ENCODE data around the gene HAPSTR1. TPM values are rescaled to one million over a fixed set of nuclear protein-coding genes. Genes with fewer than 3 reads are reported as not detected.
A peak's percentile ranks its signal among the peaks of the same experiment; 100 is the strongest.

Gene HAPSTR1
- total RNA-seq, 2 donors from 2014 or later: 31.9 to 32.6 TPM

GRCh38 chr16:9058211-9058610 is 33.2 kb upstream of the HAPSTR1 start:
- ATAC-seq: no peak

GRCh38 chr16:9060225-9060624 is 31.2 kb upstream of the HAPSTR1 start:
- no peaks in the 10 kb centered on the region for H3K27me3 ChIP-seq
- ATAC-seq: no peak
- no peak for DNase-seq
- no peaks in the 10 kb centered on the region for H3K9me3 ChIP-seq
- intact Hi-C loops (cut with DNase I): no loop called here
- H3K4me3 ChIP-seq: no peak overlapping the region
- no peaks in the 10 kb centered on the region for H3K36me3 ChIP-seq (replicated peaks in 1 of 2; ENCODE audit: insufficient read depth in 1 of 2, low read depth in 2 of 2)
- H3K4me1 ChIP-seq: no peaks in the 10 kb centered on the region
- no peak for TF ChIP-seq CTCF (IDR thresholded peaks at IDR 0.05)
- TF ChIP-seq POLR2A (IDR thresholded peaks at IDR 0.05): no peak
- H3K27ac ChIP-seq: no peak overlapping the region

More at GRCh38 chr16:9058211-9058610, 33.2 kb upstream of the HAPSTR1 start:
- Histone ChIP-seq H3K9me3 (no peaks in the 10 kb centered on the region), H3K4me3 (no peak overlapping the region), H3K27me3 (no peaks in the 10 kb centered on the region), H3K36me3 (replicated peaks in 1 of 2; ENCODE audit: insufficient read depth in 1 of 2, low read depth in 2 of 2) (no peaks in the 10 kb centered on the region), H3K27ac (no peak overlapping the region), H3K4me1 (no peaks in the 10 kb centered on the region)
- no peak for TF ChIP-seq POLR2A (IDR thresholded peaks at IDR 0.05)
- TF ChIP-seq CTCF (IDR thresholded peaks at IDR 0.05): no peak
- peak; percentile 21 to 62 (median 44) for DNase-seq
- intact Hi-C loops (cut with DNase I): no loop called here
- WGBS, 2 donors: 58 to 65% methylated on average over 9 of the region's 9 CpGs

GRCh38 chr16:9061358-9061813 is 30.1 kb upstream of the HAPSTR1 start:
- H3K27ac ChIP-seq: no peak overlapping the region
- TF ChIP-seq POLR2A (IDR thresholded peaks at IDR 0.05) (no peak), CTCF (IDR thresholded peaks at IDR 0.05) (no peak)
- no peaks in the 10 kb centered on the region for H3K36me3 ChIP-seq (replicated peaks in 1 of 2; ENCODE audit: insufficient read depth in 1 of 2, low read depth in 2 of 2)
- ATAC-seq (no peak), DNase-seq (peak in 2 of 4 donors; percentile 31 to 41)
- intact Hi-C loops (cut with DNase I): no loop called here
- H3K4me1 ChIP-seq: no peaks in the 10 kb centered on the region
- no peak overlapping the region for H3K4me3 ChIP-seq
- 45 to 55% methylated on average over 4 of the region's 4 CpGs for WGBS, 2 donors
- no peaks in the 10 kb centered on the region for H3K27me3 ChIP-seq
- H3K9me3 ChIP-seq: no peaks in the 10 kb centered on the region

- 84 to 91% methylated on average over 7 of the region's 7 CpGs for WGBS, 2 donors
- H3K4me1 ChIP-seq: no peaks in the 10 kb centered on the region
Observed at GRCh38 chr16:9062301-9062700, 29.1 kb upstream of the HAPSTR1 start.

More at GRCh38 chr16:9062301-9062700, 29.1 kb upstream of the HAPSTR1 start:
- Histone ChIP-seq H3K27ac (no peak overlapping the region), H3K4me3 (no peak overlapping the region), H3K9me3 (no peaks in the 10 kb centered on the region), H3K36me3 (replicated peaks in 1 of 2; ENCODE audit: insufficient read depth in 1 of 2, low read depth in 2 of 2) (no peaks in the 10 kb centered on the region), H3K27me3 (no peaks in the 10 kb centered on the region)
- DNase-seq: no peak
- TF ChIP-seq CTCF (IDR thresholded peaks at IDR 0.05) (no peak), POLR2A (IDR thresholded peaks at IDR 0.05) (no peak)
- intact Hi-C loops (cut with DNase I): no loop called here
- ATAC-seq: no peak

All from body of pancreas (tissue), 4 donors.